ENCODE data around the gene PLEKHJ1. TPM values are rescaled to one million over a fixed set of nuclear protein-coding genes. Genes with fewer than 3 reads are reported as not detected.

Gene PLEKHJ1
- total RNA-seq, 1 donor from 2014 or later: 23.9 TPM

DNA sequence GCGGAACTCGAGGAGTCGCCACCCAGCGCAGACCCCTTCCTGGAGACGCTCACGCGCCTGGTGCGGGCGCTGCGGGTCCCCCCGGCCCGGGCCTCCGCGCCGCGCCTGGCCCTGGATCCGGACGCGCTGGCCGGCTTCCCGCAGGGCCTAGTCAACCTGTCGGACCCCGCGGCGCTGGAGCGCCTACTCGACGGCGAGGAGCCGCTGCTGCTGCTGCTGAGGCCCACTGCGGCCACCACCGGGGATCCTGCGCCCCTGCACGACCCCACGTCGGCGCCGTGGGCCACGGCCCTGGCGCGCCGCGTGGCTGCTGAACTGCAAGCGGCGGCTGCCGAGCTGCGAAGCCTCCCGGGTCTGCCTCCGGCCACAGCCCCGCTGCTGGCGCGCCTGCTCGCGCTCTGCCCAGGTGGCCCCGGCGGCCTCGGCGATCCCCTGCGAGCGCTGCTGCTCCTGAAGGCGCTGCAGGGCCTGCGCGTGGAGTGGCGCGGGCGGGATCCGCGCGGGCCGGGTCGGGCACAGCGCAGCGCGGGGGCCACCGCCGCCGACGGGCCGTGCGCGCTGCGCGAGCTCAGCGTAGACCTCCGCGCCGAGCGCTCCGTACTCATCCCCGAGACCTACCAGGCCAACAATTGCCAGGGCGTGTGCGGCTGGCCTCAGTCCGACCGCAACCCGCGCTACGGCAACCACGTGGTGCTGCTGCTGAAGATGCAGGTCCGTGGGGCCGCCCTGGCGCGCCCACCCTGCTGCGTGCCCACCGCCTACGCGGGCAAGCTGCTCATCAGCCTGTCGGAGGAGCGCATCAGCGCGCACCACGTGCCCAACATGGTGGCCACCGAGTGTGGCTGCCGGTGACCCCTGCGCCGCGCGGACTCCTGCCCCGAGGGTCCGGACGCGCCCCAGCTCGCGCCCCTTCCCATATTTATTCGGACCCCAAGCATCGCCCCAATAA, 15.3 kb upstream of the PLEKHJ1 start:
- peaks cover 13% of the 10 kb centered on the region for H3K27me3 ChIP-seq
- no peaks in the 10 kb centered on the region for H3K9me3 ChIP-seq
- DNase-seq (ENCODE audit: low spot score in 2 of 2): no peak
- H3K4me1 ChIP-seq: peaks cover 0 to 26% of the 10 kb centered on the region in 2 donors
- H3K4me3 ChIP-seq: peak overlapping the region; percentile 27 to 39
- no peak overlapping the region for H3K27ac ChIP-seq
- intact Hi-C loops (cut with DNase I): no loop called here
- peaks cover 20 to 24% of the 10 kb centered on the region in 2 donors for H3K36me3 ChIP-seq
- TF ChIP-seq, protein P1, sequence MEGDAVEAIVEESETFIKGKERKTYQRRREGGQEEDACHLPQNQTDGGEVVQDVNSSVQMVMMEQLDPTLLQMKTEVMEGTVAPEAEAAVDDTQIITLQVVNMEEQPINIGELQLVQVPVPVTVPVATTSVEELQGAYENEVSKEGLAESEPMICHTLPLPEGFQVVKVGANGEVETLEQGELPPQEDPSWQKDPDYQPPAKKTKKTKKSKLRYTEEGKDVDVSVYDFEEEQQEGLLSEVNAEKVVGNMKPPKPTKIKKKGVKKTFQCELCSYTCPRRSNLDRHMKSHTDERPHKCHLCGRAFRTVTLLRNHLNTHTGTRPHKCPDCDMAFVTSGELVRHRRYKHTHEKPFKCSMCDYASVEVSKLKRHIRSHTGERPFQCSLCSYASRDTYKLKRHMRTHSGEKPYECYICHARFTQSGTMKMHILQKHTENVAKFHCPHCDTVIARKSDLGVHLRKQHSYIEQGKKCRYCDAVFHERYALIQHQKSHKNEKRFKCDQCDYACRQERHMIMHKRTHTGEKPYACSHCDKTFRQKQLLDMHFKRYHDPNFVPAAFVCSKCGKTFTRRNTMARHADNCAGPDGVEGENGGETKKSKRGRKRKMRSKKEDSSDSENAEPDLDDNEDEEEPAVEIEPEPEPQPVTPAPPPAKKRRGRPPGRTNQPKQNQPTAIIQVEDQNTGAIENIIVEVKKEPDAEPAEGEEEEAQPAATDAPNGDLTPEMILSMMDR (IDR thresholded peaks at IDR 0.05): no peak

DNA sequence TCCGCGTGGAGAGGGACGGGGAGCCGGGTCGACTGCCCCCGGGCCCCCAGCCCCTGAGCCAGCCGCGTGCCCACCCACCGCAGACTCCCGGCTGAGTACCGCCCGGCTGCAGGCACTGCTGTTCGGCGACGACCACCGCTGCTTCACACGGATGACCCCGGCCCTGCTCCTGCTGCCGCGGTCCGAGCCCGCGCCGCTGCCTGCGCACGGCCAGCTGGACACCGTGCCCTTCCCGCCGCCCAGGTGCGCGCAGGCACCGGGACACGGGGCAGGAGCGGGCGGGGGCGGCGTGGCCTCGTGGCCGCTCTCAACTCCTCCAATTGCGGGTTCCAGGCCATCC, 14.6 kb upstream of the PLEKHJ1 start:
- peaks cover 27 to 31% of the 10 kb centered on the region in 2 donors for H3K36me3 ChIP-seq
- H3K27me3 ChIP-seq: peaks cover 13% of the 10 kb centered on the region
- peak overlapping the region in 1 of 2 donors; percentile 27 for H3K4me3 ChIP-seq
- no peak for DNase-seq (ENCODE audit: low spot score in 2 of 2)
- intact Hi-C loops (cut with DNase I): no loop called here
- H3K9me3 ChIP-seq: no peaks in the 10 kb centered on the region
- no peak overlapping the region for H3K27ac ChIP-seq
- TF ChIP-seq, protein P1 (IDR thresholded peaks at IDR 0.05): no peak
- H3K4me1 ChIP-seq: peaks cover 0 to 26% of the 10 kb centered on the region in 2 donors

DNA sequence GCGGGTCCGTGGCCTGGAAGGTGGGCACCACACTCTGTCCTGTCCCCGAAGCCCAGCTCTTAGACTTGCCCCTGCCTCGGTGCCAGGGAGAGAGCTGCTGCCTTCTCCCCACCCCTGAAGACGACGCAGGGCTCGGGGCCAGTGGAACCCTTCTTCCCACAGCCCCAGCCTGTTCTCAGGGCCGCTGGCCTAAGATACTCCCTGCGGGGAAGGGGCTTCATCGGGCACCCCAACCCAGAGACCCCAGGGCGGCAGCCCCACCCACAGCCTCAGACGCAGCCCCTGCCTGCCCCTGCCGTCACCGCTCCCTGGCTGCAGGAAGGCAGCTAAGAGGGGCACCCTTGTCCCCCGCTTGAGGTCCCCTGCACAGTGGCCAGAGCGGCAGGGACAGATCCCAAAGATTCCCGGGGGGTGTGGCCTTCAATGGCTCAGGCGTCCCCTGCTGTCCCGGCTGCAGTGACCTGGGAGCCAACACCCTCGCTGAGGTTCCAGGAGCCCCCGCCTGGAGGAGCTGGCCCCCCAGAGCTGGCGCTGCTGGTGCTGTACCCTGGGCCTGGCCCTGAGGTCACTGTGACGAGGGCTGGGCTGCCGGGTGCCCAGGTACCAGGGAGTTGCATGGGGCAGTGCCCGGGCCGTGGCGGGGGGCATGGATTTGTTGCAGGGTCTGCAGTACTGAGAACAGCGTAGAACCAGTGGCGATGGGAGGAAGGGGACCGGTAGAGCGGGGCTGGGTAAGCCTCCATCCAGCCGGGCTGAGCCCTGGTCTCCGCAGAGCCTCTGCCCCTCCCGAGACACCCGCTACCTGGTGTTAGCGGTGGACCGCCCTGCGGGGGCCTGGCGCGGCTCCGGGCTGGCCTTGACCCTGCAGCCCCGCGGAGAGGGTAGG, 14.0 kb upstream of the PLEKHJ1 start:
- H3K4me3 ChIP-seq: no peak overlapping the region

DNA sequence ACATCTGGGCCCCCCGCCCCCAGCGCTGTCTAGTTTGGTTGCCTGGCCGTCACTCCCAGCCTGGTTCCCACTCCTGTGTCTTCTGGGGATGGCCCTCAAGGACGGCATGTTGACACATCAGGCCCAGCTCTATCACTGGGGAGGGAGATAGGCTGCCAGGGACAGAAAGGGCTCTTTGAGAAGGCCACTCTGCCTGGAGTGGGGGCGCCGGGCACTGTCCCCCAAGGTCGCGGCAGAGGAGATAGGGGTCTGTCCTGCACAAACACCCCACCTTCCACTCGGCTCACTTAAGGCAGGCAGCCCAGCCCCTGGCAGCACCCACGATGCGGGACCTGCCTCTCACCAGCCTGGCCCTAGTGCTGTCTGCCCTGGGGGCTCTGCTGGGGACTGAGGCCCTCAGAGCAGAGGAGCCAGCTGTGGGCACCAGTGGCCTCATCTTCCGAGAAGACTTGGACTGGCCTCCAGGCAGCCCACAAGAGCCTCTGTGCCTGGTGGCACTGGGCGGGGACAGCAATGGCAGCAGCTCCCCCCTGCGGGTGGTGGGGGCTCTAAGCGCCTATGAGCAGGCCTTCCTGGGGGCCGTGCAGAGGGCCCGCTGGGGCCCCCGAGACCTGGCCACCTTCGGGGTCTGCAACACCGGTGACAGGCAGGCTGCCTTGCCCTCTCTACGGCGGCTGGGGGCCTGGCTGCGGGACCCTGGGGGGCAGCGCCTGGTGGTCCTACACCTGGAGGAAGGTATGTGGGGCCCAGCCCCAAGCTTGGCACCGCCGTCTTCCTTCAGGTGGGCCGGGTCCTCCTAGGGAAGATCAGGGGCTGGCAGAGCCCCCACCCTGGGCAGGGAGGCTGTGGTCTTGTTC, 13.1 kb upstream of the PLEKHJ1 start, which contains the start of gene AMH:
Gene AMH, plus strand, starts transcription at position 314 of the 857 bp plus-strand sequence. Its CDS starts 10 bp downstream, at position 324.
- no peaks in the 10 kb centered on the region for H3K9me3 ChIP-seq
- peaks cover 0 to 26% of the 10 kb centered on the region in 2 donors for H3K4me1 ChIP-seq
- no peak within 1 kb of the TSS for H3K27ac ChIP-seq
- intact Hi-C loops (cut with DNase I): no loop called here
- peaks cover 13% of the 10 kb centered on the region for H3K27me3 ChIP-seq
- TF ChIP-seq, protein P1 (IDR thresholded peaks at IDR 0.05): no peak
- H3K36me3 ChIP-seq: peaks cover 42 to 46% of the 10 kb centered on the region in 2 donors
- DNase-seq (ENCODE audit: low spot score in 2 of 2): no peak
- no peak within 1 kb of the TSS for H3K4me3 ChIP-seq

More for the DNA sequence above, 14.0 kb upstream of the PLEKHJ1 start:
- H3K27ac ChIP-seq: no peak overlapping the region
- H3K9me3 ChIP-seq: no peaks in the 10 kb centered on the region
- peaks cover 0 to 26% of the 10 kb centered on the region in 2 donors for H3K4me1 ChIP-seq
- H3K36me3 ChIP-seq: peaks cover 33 to 37% of the 10 kb centered on the region in 2 donors
- DNase-seq (ENCODE audit: low spot score in 2 of 2): no peak
- TF ChIP-seq, protein P1 (IDR thresholded peaks at IDR 0.05): no peak
- intact Hi-C loops (cut with DNase I): no loop called here
- H3K27me3 ChIP-seq: peaks cover 13% of the 10 kb centered on the region

Measured in ascending aorta (tissue), 2 donors.